Right renal cortex interstitium (tissue), 3 donors: ENCODE measurements around the gene MSLN. TPM values are rescaled to one million over a fixed set of nuclear protein-coding genes. Genes with fewer than 3 reads are reported as not detected.
"Not testable (repeated sequence)": the region's sequence is repeated elsewhere in the genome, so short reads cannot be mapped to it uniquely, and the experiment has no call there.

Source experiments
- DNase-seq, 3 donors: peaks; one replicate each; pipeline ENCODE4 v3.0.0-alpha.2; 2013; ENCODE audit warnings: low read depth in 3 of 3, low spot score in 2 of 3
- polyA plus RNA-seq, 3 donors: library from polyadenylated mRNA; unstranded; fragments of 120-200 nt; gene quantifications; one replicate each; pipeline ENCODE4 v1.2.1, GENCODE V29; 2013; ENCODE audit not compliant: insufficient read length in 3 of 3

Gene MSLN
- polyA plus RNA-seq, 3 donors, result 12.1 to 24.9 (median 13.8) TPM

DNA sequence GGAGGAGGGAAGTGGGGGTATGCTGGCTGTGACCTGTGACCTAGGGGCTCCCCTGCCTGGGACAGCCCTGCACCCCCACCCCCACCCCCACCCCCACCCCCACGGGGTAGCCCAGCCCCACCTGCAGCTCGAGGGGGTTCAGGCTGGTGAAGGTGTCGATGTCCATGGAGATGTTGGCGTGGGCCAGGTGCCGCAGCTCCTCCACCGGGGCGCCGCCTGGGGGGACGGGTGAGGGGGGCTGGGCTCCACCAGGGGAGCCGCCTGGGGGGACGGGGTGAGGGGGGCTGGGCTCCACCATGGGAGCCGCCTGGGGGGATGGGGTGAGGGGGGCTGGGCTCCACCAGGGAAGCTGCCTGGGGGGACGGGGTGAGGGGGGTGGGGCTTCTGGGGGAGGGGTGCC, 9.9 kb downstream of the MSLN start:
- DNase-seq, result no peak

DNA sequence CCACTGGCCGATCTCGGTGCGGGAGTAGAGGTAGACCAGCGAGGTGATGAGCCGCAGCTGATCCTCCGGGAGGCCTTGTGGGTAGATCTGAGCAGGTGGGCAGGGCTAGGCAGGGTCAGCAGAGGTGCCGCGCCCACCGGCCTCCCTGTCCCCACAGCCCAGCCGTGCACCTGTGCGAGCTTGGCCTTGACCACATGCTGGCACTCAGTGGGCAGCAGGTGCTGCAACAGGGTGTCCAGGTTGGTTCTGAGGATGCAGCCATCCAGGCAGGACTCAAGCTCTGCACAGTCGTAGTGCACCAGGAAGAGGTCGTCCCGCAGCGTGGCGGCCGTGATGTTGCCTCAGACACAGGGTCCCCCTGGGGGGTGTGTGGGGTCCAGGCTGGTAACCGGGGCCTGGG, 12.4 kb downstream of the MSLN start:
- no peak for DNase-seq

DNA sequence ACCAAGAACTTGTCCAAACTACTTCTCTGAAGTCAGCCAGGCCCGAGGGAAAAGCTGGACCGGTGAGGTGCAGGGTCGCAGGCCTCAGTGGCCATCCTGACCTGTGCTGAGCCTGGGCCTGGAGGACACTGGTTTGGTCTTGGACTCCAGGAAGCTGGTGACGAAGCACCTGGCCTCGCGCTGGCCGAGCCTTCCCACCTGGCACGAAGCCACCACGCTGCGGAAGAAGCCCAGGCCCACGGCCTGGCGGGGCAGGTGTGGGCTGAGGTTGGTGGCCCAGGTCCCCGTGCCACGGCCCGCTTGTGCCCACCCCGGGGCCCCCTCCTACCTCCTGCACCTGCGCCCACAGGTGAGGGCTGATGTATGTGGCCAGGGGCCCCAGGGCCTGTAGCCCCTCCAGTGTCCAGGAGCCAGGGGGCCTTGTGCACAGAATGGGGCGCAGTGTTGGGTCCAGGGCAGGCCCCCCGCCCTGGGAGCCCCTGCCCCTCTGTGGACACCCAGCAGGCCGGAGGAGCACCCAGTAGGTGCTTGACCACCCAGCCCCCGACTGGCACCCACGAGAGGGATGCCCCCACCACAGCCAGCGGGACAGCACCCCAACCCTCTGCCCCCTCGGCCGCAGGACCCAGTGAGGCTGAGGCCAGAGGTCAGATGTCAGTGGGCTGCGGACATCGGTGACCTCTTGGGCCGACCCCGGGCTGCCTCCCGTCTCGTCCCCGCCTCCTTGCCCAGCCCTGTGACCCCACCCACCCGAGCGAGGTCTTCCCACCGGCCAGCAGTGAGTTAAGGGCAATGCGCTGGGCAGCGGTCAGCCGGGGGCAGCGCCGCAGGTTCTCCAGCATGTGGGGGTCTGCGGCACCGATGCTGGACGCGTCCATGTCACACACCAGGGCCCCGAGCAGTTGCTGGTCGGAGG, 13.8 kb downstream of the MSLN start:
- DNase-seq, result no peak

- DNase-seq, result no peak
These were observed 14.8 kb downstream of the MSLN start for GRCh38 chr16:775236-775796.

GRCh38 chr16:776298-776697, 15.8 kb downstream of the MSLN start:
- DNase-seq, result not testable (repeated sequence)

GRCh38 chr16:776824-777223, 16.3 kb downstream of the MSLN start:
- no peak for DNase-seq

DNA sequence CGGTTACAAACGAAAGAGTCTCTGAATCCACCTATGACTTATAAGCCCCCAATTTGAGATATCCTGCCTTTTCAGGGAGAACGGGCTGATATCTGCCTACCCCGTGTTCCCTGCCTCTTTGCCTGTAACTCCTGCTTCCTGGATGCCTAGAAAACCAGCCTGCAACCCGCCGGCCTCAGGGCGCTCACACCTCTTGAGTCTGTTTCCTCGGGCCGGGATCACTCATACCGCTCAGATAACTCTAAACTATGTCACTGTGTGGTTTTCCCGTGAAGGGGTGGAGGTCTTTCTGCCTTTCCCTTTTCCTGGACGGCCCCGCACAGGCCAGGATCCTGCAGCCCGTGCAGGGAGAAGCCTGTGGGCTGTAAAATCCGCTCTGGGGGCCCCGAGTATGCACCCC, 17.3 kb downstream of the MSLN start:
- no peak for DNase-seq

DNA sequence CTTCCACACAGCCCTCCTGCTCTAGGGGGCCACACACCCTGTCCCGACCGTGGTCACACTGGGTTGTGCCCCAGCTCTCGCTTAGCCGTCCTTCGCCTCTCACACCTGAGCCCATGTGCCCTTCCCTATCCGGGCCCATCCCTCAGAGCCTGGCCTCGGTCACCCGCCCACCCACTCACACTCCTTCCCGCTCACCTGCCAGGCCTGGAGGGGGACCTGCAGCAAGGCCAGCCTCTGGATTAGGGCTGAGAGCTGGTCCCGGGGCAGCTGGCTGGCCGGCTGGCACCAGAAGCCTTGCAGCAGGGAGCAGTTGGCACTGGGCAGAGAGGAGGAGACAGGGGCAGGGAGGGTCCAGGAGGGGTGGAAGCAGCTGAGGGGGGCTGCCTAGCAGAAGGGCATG, 17.9 kb downstream of the MSLN start:
- DNase-seq, result no peak

GRCh38 chr16:778909-779527, 18.5 kb downstream of the MSLN start:
- no peak for DNase-seq

DNA sequence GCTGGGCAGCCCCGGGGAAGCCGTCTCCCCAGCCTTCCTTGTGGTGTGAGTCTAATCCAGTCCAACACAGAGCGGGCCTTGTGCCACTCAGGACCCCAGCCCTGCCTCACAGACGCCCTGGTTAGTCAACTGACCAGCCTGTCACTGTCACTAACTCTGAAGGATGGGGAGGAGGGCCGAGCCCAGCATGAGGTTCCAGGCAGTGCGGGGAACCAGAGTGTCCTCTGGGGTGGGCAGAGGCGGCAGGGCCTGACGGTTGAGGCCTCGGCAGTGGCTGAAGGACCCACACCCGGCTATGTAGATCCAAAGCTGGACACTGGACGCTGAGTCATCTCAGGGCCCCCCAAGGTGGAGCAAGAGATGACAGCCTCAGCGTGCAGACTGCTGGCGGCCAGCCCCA, 19.0 kb downstream of the MSLN start:
- no peak for DNase-seq

DNA sequence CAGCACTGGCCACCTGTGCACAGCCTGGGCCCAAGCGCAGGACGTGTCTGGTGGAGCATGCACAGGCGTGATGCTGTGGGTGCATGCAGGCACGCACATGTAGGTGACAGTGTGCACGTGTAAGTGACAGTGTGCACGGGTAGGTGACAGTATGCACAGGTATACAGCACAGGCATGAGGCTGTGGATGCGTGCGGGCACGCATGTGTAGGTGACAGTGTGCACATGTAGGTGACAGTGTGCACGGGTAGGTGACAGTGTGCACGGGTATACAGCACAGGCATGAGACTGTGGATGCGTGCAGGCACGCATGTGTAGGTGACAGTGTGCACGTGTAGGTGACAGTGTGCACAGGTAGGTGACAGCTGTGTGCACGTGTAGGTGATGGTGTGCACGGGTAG, 19.8 kb downstream of the MSLN start:
- no peak for DNase-seq

GRCh38 chr16:781346-782010, 20.9 kb downstream of the MSLN start:
- no peak for DNase-seq

GRCh38 chr16:782258-782657, 21.7 kb downstream of the MSLN start:
- DNase-seq, result no peak

DNA sequence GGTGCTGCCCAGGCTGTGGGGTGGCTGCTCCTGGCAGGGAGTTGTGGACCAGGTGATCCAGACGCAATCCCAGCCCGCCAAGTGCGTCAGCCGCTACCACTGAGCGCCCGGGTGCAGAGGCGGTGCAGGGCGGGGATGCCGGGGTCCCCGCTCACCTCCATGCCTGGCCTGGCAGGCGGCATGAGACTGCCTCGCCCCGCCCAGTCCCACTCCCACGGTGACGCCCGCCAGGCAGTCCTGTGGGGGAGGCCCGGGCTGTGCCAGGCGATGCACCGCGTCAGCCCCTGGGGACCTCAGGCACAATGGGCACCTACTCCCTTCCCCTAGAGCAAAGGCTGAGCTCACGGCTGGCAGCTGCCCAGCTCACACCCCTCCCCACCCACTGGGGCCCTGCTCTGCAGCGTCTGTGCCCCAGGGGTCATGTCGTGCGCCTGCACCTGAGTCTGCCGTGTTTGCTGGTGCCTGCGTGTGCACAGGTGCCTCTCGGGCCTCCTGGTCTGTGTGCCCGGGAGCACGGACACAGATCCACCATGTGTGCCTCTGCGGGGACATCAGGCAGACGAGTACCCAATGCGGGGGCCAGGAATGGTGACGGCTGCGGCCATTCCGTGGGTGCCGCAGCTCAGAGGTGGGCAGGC, 22.4 kb downstream of the MSLN start:
- no peak for DNase-seq

DNA sequence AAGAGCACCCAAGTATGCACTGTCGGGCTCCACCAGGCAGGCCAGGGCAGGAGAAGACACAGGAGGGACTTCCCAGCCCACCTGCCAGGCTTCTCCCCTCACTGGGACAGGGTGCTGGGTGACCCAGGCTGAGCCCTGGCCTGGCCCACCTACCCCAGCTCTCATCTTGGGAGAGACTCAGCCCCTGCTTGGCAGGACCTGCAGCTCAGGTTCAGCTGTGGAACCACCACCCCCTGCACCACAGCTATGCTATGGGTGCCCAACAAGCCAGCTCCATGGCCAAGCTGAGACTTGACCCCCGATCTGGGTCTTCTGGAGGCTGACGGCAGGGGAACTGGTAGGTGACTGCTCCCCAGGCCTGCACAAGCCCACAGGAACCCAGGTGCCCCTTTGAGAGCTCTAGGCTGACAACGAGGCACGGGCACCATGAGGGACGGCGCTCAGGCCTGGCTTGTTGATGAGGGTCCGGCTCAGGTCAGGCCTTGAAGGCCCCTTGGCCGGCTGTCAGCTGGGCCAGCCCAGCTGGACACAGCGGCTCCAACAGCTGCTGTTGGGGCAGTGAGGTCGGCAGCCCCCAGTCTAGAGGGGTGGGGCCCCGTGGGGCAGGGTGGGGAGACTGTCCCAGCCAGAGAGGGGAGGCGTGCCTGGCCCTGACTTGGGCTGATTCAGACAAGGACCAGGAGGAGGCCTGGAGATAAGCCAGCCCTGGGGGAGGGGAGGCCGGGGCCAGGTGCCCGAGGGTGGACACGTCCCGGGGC, 23.0 kb downstream of the MSLN start:
- no peak for DNase-seq

DNA sequence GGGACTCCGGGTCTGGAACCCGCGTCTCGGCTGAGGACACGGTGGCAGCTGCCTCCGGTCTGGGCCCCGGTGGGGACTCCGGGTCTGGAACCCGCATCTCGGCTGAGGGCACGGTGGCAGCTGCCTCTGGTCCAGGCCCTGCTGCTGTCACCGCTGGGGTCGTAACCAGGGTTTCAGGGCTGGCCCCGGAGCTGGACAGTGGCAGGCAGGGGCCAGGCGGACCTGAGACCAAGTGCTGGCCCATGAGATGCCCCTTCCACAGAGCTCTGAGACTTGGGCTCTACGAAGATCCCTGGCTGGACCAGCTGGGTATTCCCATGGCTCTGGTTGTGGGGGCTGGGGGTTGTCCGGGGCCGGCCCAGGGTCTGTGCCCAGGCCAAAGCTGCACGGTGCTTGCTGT, 23.9 kb downstream of the MSLN start:
- no peak for DNase-seq

DNA sequence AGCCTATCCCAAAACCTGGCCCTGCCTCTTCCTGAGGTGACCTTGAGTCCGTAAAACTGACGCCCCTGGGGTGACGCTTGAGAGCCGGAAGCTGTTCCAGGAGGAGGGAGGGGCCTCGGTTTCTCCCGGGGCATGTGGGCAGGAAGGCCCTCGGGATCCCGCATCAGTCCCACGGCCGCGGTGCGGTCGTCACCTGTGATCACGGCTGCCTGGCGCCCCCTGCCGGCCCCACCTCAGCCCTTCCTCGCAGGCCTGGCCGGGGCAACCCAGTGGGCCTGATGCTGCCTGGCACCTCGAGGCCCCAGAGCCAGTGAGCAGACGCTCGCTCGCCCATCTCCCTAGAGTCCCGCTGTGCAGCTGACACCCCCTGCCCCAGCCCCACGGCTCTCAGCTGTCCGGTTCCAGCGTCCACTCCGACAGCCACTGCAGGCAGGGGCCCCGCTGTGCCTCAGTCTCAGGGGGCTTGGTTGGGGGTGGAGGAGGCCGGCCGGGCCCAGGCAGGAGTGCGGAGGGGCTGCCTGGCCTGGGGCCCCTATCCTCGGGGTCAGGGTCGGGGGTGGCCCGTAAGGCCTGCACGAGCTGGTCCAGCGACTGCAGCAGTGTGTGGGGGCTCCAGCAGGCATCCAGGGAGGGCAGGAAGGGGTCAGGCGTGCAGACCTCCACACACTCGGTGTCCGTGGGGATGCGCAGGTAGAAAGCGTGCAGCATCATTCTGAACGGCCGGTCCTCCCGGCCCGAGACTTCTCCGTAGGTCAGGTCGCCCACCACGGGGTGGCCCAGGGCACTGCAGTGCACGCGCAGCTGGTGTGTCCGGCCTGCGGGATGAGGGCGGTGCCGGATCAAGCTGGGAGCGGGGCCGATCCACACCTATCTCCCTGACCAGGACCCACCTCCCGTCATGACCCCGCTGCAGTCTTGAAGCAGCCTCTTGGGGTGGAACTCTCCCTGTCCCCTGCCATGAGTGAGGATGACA, 25.3 kb downstream of the MSLN start:
- no peak for DNase-seq

DNA sequence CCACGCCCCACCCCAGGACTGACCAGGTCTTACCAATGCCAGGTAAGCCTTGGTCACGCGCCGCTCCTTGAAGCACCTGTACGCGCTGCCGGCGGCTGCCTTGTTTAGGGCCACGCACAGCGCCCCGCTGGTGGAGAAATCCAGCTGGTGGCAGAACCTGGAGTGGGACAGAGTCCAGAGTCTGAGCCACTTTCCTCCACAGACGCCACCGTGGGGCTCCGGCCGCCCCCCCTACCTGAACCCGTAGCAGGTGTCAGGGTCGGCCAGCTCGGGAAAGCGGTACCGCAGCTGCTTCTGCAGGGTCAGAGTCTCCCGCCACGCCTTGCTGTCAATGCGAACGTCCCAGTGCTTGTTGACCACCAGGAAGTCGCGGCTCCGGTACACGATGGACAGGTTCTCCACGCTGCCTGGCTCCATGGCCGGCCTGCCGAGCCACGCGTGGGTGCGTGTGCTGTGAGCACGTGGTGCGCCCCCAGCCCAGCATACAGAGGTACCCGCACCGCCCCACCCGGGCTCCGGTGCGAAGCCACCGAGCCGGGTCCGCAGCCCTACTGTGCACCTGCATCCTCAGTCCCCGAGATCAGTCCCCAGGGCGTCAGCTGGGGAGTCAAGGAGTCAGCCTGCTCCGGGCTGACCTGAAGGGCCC, 26.9 kb downstream of the MSLN start:
- no peak for DNase-seq

- DNase-seq, result no peak
These were observed 27.5 kb downstream of the MSLN start, which contains the start of gene RPUSD1 for GRCh38 chr16:787978-788398. Gene RPUSD1, minus strand, starts transcription at chr16:788381. Its CDS starts 644 bp downstream, at chr16:787737.
